Trophoblast cell (in vitro differentiated cells and primary cell): ENCODE results near the gene KCNMA1.

ENCODE experiments used
- DNase-seq, 2 donors: peaks; one replicate each; pipeline ENCODE4 v3.0.0-alpha.2; 2016
- H2AFZ ChIP-seq: 2 replicates; pipeline ENCODE4 v1.6.1; 2013; ENCODE audit warnings: low read length, moderate library complexity, mild to moderate bottlenecking; ENCODE audit not compliant: insufficient read depth, poor library complexity
- H2AK5ac ChIP-seq: 2 replicates; pipeline ENCODE4 v1.6.1; 2013; ENCODE audit warnings: mild to moderate bottlenecking, low read length
- H2BK120ac ChIP-seq: 2 replicates; pipeline ENCODE4 v1.6.1; 2013; ENCODE audit warnings: low read length, mild to moderate bottlenecking, moderate library complexity; ENCODE audit not compliant: insufficient read depth, poor library complexity
- H2BK12ac ChIP-seq: 2 replicates; pipeline ENCODE4 v1.6.1; 2013; ENCODE audit warnings: mild to moderate bottlenecking, low read length, moderate library complexity
- H2BK5ac ChIP-seq: 2 replicates; pipeline ENCODE4 v1.6.1; 2013; ENCODE audit warnings: low read length, low read depth, moderate library complexity, mild to moderate bottlenecking; ENCODE audit not compliant: poor library complexity
- H3K14ac ChIP-seq: 2 replicates; pipeline ENCODE4 v1.6.1; 2013; ENCODE audit warnings: mild to moderate bottlenecking, low read length
- H3K18ac ChIP-seq: 2 replicates; pipeline ENCODE4 v1.6.1; 2013; ENCODE audit warnings: mild to moderate bottlenecking, low read length
- H3K23ac ChIP-seq: 2 replicates; pipeline ENCODE4 v1.6.1; 2013; ENCODE audit warnings: low read length
- H3K27ac ChIP-seq: 2 replicates; pipeline ENCODE4 v1.5.1; 2013; ENCODE audit warnings: low read depth, mild to moderate bottlenecking, inconsistent platforms, low read length, moderate library complexity
- H3K27me3 ChIP-seq: 2 replicates; pipeline ENCODE4 v1.6.1; 2013; ENCODE audit warnings: inconsistent platforms, mild to moderate bottlenecking, low read length, moderate library complexity; ENCODE audit not compliant: insufficient read depth
- H3K36me3 ChIP-seq, 2 experiments: 1 replicate in 1 of 2; 2 replicates in 1 of 2; pipeline ENCODE4 v1.6.1; 2013; ENCODE audit warnings: low read length in 2 of 2, mild to moderate bottlenecking in 2 of 2, moderate library complexity in 1 of 2; ENCODE audit not compliant: insufficient read depth in 2 of 2, control insufficient read depth in 1 of 2
- H3K4ac ChIP-seq: 2 replicates; pipeline ENCODE4 v1.6.1; 2013; ENCODE audit warnings: low read depth, mild to moderate bottlenecking, low read length, moderate library complexity
- H3K4me1 ChIP-seq, 2 experiments: 1 replicate in 1 of 2; 2 replicates in 1 of 2; pipeline ENCODE4 v1.6.1; 2013; ENCODE audit warnings: low read length in 2 of 2, mild to moderate bottlenecking in 2 of 2, moderate library complexity in 1 of 2; ENCODE audit not compliant: insufficient read depth in 2 of 2, control insufficient read depth in 1 of 2
- H3K4me2 ChIP-seq: 2 replicates; pipeline ENCODE4 v1.6.1; 2013; ENCODE audit warnings: inconsistent platforms, mild to moderate bottlenecking, low read length, moderate library complexity
- H3K4me3 ChIP-seq: 2 replicates; pipeline ENCODE4 v1.5.1; 2013; ENCODE audit warnings: mild to moderate bottlenecking, low read depth, low read length, inconsistent platforms
- H3K79me1 ChIP-seq: one replicate; pipeline ENCODE4 v1.6.1; 2013; ENCODE audit warnings: low read length
- H3K79me2 ChIP-seq: 2 replicates; pipeline ENCODE4 v1.6.1; 2013; ENCODE audit warnings: low read length, mild to moderate bottlenecking; ENCODE audit not compliant: control insufficient read depth, insufficient read depth, poor library complexity
- H3K9ac ChIP-seq: 2 replicates; pipeline ENCODE4 v1.6.1; 2013; ENCODE audit warnings: mild to moderate bottlenecking, low read length
- H3K9me3 ChIP-seq: 2 replicates; pipeline ENCODE4 v1.6.1; 2013; ENCODE audit warnings: low read depth, mild to moderate bottlenecking, control low read depth, inconsistent platforms, low read length; ENCODE audit not compliant: insufficient read depth
- H4K12ac ChIP-seq: 2 replicates; pipeline ENCODE4 v1.6.1; 2013; ENCODE audit warnings: low read depth, mild to moderate bottlenecking, low read length, moderate library complexity
- H4K8ac ChIP-seq: 2 replicates; pipeline ENCODE4 v1.6.1; 2013; ENCODE audit warnings: low read depth, mild to moderate bottlenecking, low read length, moderate library complexity
- H4K91ac ChIP-seq: one replicate; pipeline ENCODE4 v1.6.1; 2013; ENCODE audit warnings: low read depth, mild to moderate bottlenecking, low read length, moderate library complexity
- WGBS: extraction: QIAGEN DNeasy Blood & Tissue Kit; methylation state at CpG from one replicate; pipeline ENCODE4 v1.1.7; 2013; ENCODE audit warnings: missing lambda C conversion rate; ENCODE audit not compliant: insufficient read length, insufficient coverage; ENCODE audit errors: extremely low coverage; 5-methylcytosine and 5-hydroxymethylcytosine counted together

The KCNMA1 gene

DNA sequence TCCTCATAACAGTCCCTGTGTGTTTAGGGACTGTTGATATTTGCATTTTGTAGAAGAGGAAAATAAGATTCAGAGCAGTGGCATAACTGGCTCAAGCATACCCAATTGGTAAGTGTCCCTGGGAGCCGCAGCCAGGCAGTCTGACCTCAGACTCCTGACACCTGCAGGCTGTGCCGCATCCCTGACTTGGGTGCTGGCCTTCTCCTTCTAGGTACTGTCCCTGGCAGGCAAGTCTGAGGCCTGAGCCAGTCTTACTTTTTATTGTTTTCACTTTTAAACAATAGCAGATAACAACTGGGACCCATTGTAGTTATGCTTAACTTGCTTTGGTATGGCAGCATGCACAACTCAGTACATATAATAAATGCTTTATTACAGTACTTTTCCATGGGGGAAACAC is 717.0 kb downstream of the KCNMA1 start:
- no peaks in the 10 kb centered on the region for H3K79me2 ChIP-seq
- H3K14ac ChIP-seq, result no peak overlapping the region
- H3K4me1 ChIP-seq, result no peaks in the 10 kb centered on the region
- no peak overlapping the region for H2AK5ac ChIP-seq
- H3K4me2 ChIP-seq, result no peak overlapping the region
- H3K18ac ChIP-seq, result no peak overlapping the region
- WGBS, result no CpG with 5 or more reads among the region's 2 CpGs
- no peaks in the 10 kb centered on the region for H3K27me3 ChIP-seq
- H2BK120ac ChIP-seq, result no peak overlapping the region
- no peak overlapping the region for H2BK5ac ChIP-seq
- H3K4ac ChIP-seq, result no peak overlapping the region
- H2BK12ac ChIP-seq, result no peak overlapping the region
- no peak overlapping the region for H4K12ac ChIP-seq
- H3K79me1 ChIP-seq, result no peaks in the 10 kb centered on the region
- no peak overlapping the region for H3K4me3 ChIP-seq
- H3K36me3 ChIP-seq, result no peaks in the 10 kb centered on the region
- no peak overlapping the region for H4K8ac ChIP-seq
- no peak overlapping the region for H2AFZ ChIP-seq
- no peak overlapping the region for H3K23ac ChIP-seq
- no peak for DNase-seq
- no peak overlapping the region for H3K27ac ChIP-seq
- H3K9ac ChIP-seq, result no peak overlapping the region
- H4K91ac ChIP-seq, result no peak overlapping the region
- H3K9me3 ChIP-seq, result no peaks in the 10 kb centered on the region

- H2BK5ac ChIP-seq, result no peak overlapping the region
- no peak for DNase-seq
- no peak overlapping the region for H3K4me3 ChIP-seq
- no peaks in the 10 kb centered on the region for H3K27me3 ChIP-seq
- no peak overlapping the region for H3K4ac ChIP-seq
- no peak overlapping the region for H2BK12ac ChIP-seq
- no peak overlapping the region for H3K18ac ChIP-seq
- no peak overlapping the region for H3K9ac ChIP-seq
- H2AK5ac ChIP-seq, result no peak overlapping the region
- H3K79me1 ChIP-seq, result no peaks in the 10 kb centered on the region
- no peak overlapping the region for H3K14ac ChIP-seq
- H4K8ac ChIP-seq, result no peak overlapping the region
- peaks cover 0 to 5% of the 10 kb centered on the region in 2 experiments for H3K36me3 ChIP-seq
- WGBS, result no CpG with 5 or more reads among the region's 1 CpG
- H3K9me3 ChIP-seq, result no peaks in the 10 kb centered on the region
- H3K4me1 ChIP-seq, result no peaks in the 10 kb centered on the region
- H4K12ac ChIP-seq, result no peak overlapping the region
- no peaks in the 10 kb centered on the region for H3K79me2 ChIP-seq
- H2BK120ac ChIP-seq, result no peak overlapping the region
- H3K23ac ChIP-seq, result no peak overlapping the region
- H4K91ac ChIP-seq, result no peak overlapping the region
- no peak overlapping the region for H3K4me2 ChIP-seq
- no peak overlapping the region for H3K27ac ChIP-seq
- H2AFZ ChIP-seq, result no peak overlapping the region
Measured at GRCh38 chr10:76918106-76918505, 719.5 kb downstream of the KCNMA1 start.

DNA sequence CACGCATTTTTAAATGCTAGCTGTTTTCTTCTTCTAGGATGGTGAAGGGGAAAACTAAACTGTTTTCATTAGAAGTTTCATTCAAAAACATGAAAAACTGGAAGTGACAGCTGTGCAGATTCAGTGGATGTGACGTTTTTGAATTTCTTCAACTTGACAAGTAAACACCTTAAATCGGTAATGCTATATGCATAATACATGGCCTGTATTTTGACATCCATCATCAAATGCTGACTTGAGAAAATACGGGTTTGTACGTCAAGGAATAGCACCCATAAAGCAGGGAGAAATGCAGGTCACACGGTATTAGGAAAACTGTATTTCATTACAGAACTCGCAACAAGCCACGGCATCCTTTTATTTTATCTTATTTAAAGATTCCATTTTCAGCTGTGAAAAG is 720.5 kb downstream of the KCNMA1 start:
- Histone ChIP-seq H2BK12ac (no peak overlapping the region), H3K36me3 (peaks cover 0 to 5% of the 10 kb centered on the region in 2 experiments), H3K4ac (no peak overlapping the region), H3K79me1 (no peaks in the 10 kb centered on the region), H2BK120ac (no peak overlapping the region), H3K9me3 (no peaks in the 10 kb centered on the region), H3K27ac (no peak overlapping the region), H2BK5ac (no peak overlapping the region), H3K18ac (no peak overlapping the region), H4K91ac (no peak overlapping the region), H3K9ac (no peak overlapping the region), H4K8ac (no peak overlapping the region), H3K4me3 (no peak overlapping the region), H2AFZ (no peak overlapping the region), H3K4me2 (no peak overlapping the region), H2AK5ac (no peak overlapping the region), H4K12ac (no peak overlapping the region), H3K14ac (no peak overlapping the region), H3K79me2 (no peaks in the 10 kb centered on the region), H3K27me3 (no peaks in the 10 kb centered on the region), H3K4me1 (no peaks in the 10 kb centered on the region), H3K23ac (no peak overlapping the region)
- no peak for DNase-seq
- WGBS, result no CpG with 5 or more reads among the region's 8 CpGs

DNA sequence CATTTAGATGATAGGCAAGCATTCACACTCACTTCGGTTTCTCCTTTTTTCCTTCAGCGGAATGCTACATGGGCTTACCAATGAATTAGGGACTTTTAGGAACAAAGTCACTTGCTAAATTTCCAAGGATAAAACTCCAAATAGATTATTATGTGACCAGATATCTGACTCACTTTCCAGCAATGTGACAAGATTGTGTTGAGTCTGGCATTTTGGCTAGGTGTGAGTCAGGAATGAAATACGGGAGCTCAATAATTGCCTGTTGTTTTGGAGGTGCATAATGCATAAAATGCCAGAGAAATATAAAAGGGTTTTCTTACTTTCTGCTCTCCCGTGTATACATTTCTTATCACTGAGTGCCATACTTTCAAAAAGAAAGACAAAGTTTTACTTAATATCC is 721.1 kb downstream of the KCNMA1 start:
- no peak overlapping the region for H3K4ac ChIP-seq
- no peaks in the 10 kb centered on the region for H3K9me3 ChIP-seq
- no peak overlapping the region for H4K12ac ChIP-seq
- no peak overlapping the region for H3K14ac ChIP-seq
- no peak overlapping the region for H3K9ac ChIP-seq
- no peaks in the 10 kb centered on the region for H3K4me1 ChIP-seq
- no peak overlapping the region for H3K4me3 ChIP-seq
- DNase-seq, result no peak
- H3K27me3 ChIP-seq, result no peaks in the 10 kb centered on the region
- no peak overlapping the region for H3K18ac ChIP-seq
- H4K91ac ChIP-seq, result no peak overlapping the region
- no CpG with 5 or more reads among the region's 4 CpGs for WGBS
- H2AFZ ChIP-seq, result no peak overlapping the region
- no peak overlapping the region for H4K8ac ChIP-seq
- H2BK5ac ChIP-seq, result no peak overlapping the region
- no peak overlapping the region for H3K27ac ChIP-seq
- no peak overlapping the region for H3K4me2 ChIP-seq
- H2AK5ac ChIP-seq, result no peak overlapping the region
- no peak overlapping the region for H2BK12ac ChIP-seq
- H3K79me1 ChIP-seq, result no peaks in the 10 kb centered on the region
- peaks cover 0 to 7% of the 10 kb centered on the region in 2 experiments for H3K36me3 ChIP-seq
- H2BK120ac ChIP-seq, result no peak overlapping the region
- H3K79me2 ChIP-seq, result no peaks in the 10 kb centered on the region
- no peak overlapping the region for H3K23ac ChIP-seq
